Measurements from ENCODE around the gene PACSIN2.

PACSIN2 gene

GRCh38 chr22:42884616-42885375 lies 130.2 kb downstream of the PACSIN2 start:
- no peak for DNase-seq (ENCODE audit: low read depth in 2 of 2)

DNA sequence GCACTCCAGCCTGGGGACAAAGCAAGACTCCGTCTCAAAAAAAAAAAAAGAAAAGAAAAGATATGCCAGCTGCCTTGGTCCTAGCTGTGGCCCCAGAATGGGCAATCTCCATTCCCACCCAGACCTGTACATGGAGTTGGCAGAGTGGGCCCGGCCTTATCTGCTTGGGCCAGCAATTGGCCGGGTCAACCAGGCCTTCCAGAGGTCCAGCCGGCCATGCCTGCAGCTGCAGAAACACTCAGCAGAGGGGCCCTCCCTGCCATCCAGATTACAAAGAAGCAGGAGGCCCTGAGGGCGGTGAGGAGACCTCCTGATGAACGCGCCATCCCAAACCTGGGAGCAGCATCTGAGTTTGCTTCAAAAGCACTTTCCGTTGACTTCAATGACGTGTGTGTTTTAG lies 131.0 kb downstream of the PACSIN2 start:
- no peak for DNase-seq (ENCODE audit: low read depth in 2 of 2)

- no peak for DNase-seq (ENCODE audit: low read depth in 2 of 2)
Measured at GRCh38 chr22:42883121-42883520, 131.8 kb downstream of the PACSIN2 start.

DNA sequence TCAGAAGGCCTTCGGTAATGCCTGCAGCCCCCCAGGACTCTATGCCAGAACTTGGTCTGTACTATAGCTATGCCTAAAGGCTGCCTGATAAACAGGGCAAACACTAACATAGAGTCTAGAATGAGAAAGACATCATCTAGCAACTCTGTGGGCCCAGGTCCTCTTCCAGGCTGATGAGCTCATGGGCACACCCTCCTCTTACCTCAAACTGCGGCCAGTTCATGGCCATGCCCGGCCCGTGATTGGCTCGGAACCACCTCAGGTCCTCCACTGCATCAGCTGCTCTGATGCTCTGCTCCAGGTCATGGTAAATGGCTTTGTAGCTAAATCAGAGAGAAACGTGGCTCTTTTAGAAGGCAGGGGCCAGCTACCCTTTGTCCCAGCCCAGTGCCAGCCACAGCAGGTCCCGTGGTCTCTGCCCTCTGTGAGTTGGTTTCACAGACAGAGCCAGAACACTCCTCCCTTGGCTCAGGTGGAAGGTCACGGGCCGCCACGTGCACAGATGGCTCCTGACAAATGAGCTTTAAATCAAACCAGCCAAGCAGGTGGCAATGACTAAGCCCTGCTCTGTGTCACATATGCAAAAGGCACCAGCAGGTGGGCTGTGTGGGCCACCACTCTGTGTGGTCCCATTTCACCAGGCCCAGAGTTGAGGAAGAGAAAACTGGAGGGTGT lies 132.8 kb downstream of the PACSIN2 start:
- DNase-seq (ENCODE audit: low read depth in 2 of 2), result no peak

DNA sequence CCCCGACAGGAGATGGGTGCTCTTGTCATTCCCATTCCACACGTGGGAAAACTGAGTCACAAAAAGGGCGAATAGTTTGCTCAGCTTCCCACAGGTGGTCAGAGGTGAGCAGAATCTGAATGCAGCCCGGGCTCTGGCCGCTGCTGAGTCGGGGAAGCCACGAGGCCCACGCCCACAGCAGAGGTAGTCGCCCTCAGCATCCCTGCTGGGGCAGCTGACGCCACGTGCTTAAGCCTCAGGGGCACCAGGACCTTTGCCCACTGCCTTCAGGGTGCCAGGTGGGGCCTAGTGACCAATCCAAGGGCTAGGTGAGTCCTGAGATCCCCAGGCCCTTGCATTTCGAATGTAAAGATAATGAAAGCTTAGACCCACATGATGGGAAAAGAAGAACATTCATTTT lies 133.7 kb downstream of the PACSIN2 start:
- DNase-seq (ENCODE audit: low read depth in 2 of 2), result no peak

DNA sequence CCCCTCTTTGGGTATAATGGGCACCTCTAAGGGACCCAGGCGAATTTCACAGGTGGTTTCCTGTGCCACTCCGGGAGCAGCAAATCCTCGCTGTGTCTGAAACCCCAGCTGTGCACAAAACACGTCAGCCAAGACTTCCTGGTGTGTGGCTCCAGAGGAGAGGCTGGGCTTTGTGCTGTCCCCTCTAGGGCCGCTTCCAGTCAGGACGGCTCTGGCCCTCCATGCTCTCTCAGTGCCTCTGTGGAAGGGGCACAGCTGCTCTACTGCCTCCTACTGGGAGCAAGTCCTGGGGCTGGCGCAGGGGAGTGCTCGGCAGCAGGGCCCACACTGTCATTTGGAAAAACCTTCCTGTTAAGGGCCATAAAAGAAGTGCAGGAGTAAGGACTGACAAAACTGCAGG lies 134.1 kb downstream of the PACSIN2 start:
- no peak for DNase-seq (ENCODE audit: low read depth in 2 of 2)

- DNase-seq (ENCODE audit: low read depth in 2 of 2), result no peak
Measured at GRCh38 chr22:42879371-42880021, 135.5 kb downstream of the PACSIN2 start.

DNA sequence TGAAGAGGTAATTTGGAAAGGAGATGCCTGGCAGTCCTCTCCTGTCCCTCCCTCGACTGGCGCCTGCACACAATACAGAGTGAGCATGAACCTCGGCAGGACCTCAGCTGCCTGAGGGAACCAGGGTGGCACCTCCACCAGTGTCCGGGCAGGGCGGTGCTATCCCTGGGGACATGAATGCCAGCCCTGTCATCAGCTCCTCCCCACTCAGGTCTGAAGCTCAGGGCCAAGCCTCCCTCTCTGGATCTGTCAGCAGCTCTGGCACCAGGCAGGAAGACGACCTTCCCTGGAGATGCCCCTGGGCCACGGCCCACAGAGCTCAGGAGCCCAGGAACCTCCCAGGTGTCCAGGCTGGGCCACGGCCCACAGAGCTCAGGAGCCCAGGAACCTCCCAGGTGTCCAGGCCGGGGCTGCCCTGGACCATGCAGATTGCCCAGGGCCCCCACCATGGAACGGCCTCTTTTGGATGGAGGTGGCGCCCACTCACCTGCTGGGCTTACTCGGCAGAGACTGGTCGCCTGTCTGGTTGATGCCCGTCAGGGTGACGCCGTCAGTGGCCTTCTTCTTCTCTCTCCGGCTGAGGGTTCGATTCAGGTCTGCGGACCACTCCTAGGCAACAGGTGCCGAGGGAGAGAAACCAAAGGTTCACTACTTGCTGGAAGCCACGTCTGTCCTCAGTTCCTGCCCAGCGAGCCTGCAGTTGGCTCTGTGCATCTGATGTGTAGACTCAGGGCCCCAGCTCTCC lies 136.2 kb downstream of the PACSIN2 start:
- DNase-seq (ENCODE audit: low read depth in 2 of 2), result no peak

GRCh38 chr22:42877597-42878340 lies 137.2 kb downstream of the PACSIN2 start:
- DNase-seq (ENCODE audit: low read depth in 2 of 2), result no peak

DNA sequence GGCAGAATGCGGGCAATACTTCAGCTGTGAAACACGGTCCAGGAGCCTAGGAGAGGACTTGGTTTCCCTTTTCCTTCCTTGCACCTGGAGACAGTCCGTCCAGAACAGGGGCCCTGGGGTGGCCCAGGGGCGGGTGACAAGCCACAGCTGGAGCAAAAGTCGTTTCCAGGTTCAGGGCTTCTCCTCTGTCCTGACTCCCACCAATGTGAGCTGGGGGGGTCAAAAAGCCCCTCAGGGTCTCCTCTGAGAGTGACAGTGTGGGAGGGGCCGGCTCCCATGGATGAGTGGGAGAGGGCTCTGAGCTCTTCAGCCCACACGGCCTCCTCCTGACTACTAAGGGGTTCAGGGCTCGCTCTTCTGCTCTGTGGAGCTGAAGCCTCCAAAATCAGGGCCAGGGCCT lies 137.8 kb downstream of the PACSIN2 start:
- DNase-seq (ENCODE audit: low read depth in 2 of 2), result no peak

DNA sequence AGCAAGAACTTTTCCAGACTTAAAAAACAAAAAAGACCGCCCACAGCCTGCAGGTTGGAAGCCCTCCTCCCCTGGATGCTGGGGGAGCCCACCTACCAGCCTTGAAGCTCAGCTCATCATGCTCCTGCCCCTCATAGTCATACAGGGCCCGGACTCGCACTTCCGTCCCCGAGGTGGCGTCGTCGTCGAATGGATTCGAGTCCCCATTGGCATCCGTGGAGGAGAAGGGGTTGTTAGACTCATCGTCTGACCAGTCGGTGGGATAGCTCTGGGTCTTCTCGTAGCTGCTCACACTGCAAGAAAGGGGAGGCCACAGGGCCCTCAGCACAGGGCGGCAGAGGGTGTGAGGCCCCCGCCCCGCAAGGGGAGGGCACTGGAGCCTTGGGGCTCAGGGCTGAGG lies 138.9 kb downstream of the PACSIN2 start:
- no peak for DNase-seq (ENCODE audit: low read depth in 2 of 2)

- DNase-seq (ENCODE audit: low read depth in 2 of 2), result no peak
Measured at GRCh38 chr22:42874010-42874409, 140.9 kb downstream of the PACSIN2 start.

GRCh38 chr22:42873356-42873755 lies 141.6 kb downstream of the PACSIN2 start:
- DNase-seq (ENCODE audit: low read depth in 2 of 2), result no peak

DNA sequence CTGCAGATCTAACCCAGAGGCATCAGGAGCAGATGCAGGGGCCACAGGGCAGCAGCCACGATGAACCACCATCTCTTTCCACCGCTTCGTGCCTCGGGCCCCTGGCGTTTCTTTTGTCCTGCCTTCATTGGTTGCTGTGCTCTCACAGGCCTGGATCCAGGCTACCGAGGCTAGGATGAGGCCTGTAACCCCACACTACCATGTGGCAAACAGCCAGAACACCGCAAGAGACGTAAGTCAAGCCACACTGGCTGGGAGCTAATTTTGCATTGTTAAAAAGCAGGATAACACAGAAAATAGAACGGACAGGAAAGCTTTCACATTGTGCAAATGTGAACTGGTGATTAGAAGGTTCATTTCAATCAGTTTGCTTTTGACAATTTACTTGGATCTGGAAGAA lies 142.1 kb downstream of the PACSIN2 start:
- no peak for DNase-seq (ENCODE audit: low read depth in 2 of 2)

DNA sequence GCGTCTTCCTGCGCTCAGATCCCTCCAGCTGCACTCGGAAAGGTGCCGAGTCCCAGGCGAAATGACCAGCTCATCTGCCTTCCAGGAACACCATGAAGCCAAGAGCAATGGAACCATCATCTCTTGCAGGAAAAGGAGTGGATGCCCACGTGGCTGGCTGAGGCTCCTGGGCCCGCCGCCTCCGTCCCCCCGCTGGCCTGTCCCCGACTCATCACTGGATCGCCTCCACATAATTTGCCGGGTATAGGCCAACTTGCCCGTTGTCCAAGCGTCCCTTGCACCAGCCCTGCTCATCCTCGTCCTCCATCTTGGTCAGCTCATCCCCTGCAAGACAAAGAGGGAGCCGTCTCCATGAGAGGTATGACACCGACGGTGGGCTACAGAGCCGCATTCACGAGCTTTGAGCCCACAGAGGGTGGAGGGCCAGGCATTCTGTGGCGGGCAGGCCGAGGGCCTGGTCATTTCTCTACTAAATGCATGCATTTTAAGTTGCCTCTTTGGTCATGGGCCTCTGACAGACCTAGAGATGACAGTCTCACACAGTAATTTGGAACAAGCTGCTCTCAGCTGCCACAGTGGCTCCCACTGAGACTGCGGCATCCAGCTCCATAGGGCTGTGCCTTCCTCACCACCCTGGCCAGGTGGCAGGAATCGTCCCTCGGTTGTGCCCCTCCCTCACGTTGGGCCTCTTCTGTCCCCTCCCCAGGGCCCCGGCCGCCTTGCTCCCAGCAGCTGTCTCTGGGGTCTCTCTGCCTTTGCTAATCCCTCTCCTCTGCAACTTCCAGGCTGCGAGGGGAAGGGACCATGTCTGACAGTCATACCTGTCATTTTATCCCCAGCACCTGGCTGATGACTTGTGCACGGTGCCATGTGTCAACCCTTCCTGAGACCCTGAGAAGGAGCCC lies 143.6 kb downstream of the PACSIN2 start:
- no peak for DNase-seq (ENCODE audit: low read depth in 2 of 2)

- no peak for DNase-seq (ENCODE audit: low read depth in 2 of 2)
Measured at GRCh38 chr22:42869888-42870480, 145.0 kb downstream of the PACSIN2 start.

DNA sequence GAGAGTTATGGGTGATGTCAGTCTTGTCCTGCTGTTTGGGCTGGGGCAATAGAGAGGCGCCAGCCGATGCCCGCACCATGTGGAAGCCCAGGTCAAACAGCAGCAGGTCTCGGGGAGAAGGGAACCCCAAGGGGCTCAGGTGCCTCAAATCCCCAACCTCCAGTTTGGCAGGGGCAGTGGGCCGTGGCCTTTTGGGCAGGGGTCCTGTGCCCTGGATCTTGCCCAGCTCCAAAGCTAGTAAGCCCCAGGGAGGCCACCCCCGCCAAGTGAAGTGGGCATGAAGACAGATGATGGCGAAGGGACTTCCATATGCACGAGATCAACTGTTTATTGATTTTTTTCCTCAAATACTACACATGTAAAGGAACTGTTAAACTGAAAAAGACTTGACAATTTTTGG lies 145.5 kb downstream of the PACSIN2 start:
- no peak for DNase-seq (ENCODE audit: low read depth in 2 of 2)

GRCh38 chr22:42868751-42869251 lies 146.1 kb downstream of the PACSIN2 start:
- DNase-seq (ENCODE audit: low read depth in 2 of 2), result no peak

- no peak for DNase-seq (ENCODE audit: low read depth in 2 of 2)
Measured at GRCh38 chr22:42866100-42866499, 148.8 kb downstream of the PACSIN2 start.

- no peak for DNase-seq (ENCODE audit: low read depth in 2 of 2)
Measured at GRCh38 chr22:42865536-42865935, 149.4 kb downstream of the PACSIN2 start.
